ENCODE measurements around the gene ASTE1.

GRCh38 chr3:130974201-130974600 lies 52.4 kb downstream of the ASTE1 start:
- TF ChIP-seq REST (tag by site-specific recombination; IDR thresholded peaks at IDR 0.05), result no peak
- no peak for TF ChIP-seq ZNF473 (tag by site-specific recombination; IDR thresholded peaks at IDR 0.05)
- no peak for TF ChIP-seq CTCF (tag by site-specific recombination; IDR thresholded peaks at IDR 0.05)
- TF ChIP-seq ZNF585B (tag by site-specific recombination; IDR thresholded peaks at IDR 0.05), result no peak
- no peak for TF ChIP-seq TCF7L2 (IDR thresholded peaks at IDR 0.05; ENCODE audit: borderline replicate concordance, low read depth, low read length)
- no peak for TF ChIP-seq ZBTB20 (tag by site-specific recombination; IDR thresholded peaks at IDR 0.05)
- TF ChIP-seq PRDM1 (tag by site-specific recombination; IDR thresholded peaks at IDR 0.05), result no peak
- TF ChIP-seq ZNF248 (tag by site-specific recombination; IDR thresholded peaks at IDR 0.05), result no peak
- TF ChIP-seq ZNF416 (tag by site-specific recombination; IDR thresholded peaks at IDR 0.05), result no peak
- no peak for TF ChIP-seq ZBTB17 (tag by site-specific recombination; IDR thresholded peaks at IDR 0.05)
- no peak for TF ChIP-seq YY2 (tag by site-specific recombination; IDR thresholded peaks at IDR 0.05)
- no peak for TF ChIP-seq REPIN1 (tag by site-specific recombination; IDR thresholded peaks at IDR 0.05; ENCODE audit: low read depth)
